ENCODE data around the gene PDLIM5. TPM values are rescaled to one million over a fixed set of nuclear protein-coding genes. Genes with fewer than 3 reads are reported as not detected.

Gene PDLIM5
- total RNA-seq, 1 experiment from 2014 or later: 58.0 TPM

- H3K36me3 Mint-ChIP-seq (ENCODE audit: insufficient read depth in 1 of 3, low read depth in 3 of 3): no peaks in the 10 kb centered on the region
- no CpG with 5 or more reads among the region's 2 CpGs for WGBS (ENCODE audit: extremely low coverage, insufficient read length, low lambda C conversion rate)
Measured at GRCh38 chr4:94635177-94635576, 183.4 kb downstream of the PDLIM5 start.

More at GRCh38 chr4:94635177-94635576, 183.4 kb downstream of the PDLIM5 start:
- Histone ChIP-seq H2BK12ac (ENCODE audit: insufficient read length, low read depth, low read length) (no peak overlapping the region), H2BK20ac (ENCODE audit: low read depth, low read length, poor library complexity, severe bottlenecking) (no peak overlapping the region), H2BK5ac (ENCODE audit: insufficient read length, low read length) (no peak overlapping the region), H2BK15ac (ENCODE audit: low read depth, low read length) (no peak overlapping the region), H3K4ac (ENCODE audit: low read depth, low read length) (no peak overlapping the region), H4K8ac (replicated peaks; ENCODE audit: insufficient read length, low read depth, low read length) (no peak overlapping the region), H3T11ph (ENCODE audit: low read length) (no peak overlapping the region), H3K14ac (ENCODE audit: insufficient read depth, low read length) (no peak overlapping the region), H3K79me1 (ENCODE audit: insufficient read depth, low read depth, low read length, poor library complexity, severe bottlenecking) (no peaks in the 10 kb centered on the region), H3K9me3 (ENCODE audit: control insufficient read depth, low read depth, low read length) (no peaks in the 10 kb centered on the region), H3K27ac (ENCODE audit: insufficient read length, low read depth, low read length) (no peak overlapping the region), H2AFZ (ENCODE audit: low read length) (no peak overlapping the region), H4K20me1 (ENCODE audit: control insufficient read depth, insufficient read depth, insufficient read length) (no peaks in the 10 kb centered on the region), H4K91ac (ENCODE audit: insufficient read length, low read depth, low read length) (no peak overlapping the region), H3K79me2 (ENCODE audit: insufficient read depth, low read length) (no peaks in the 10 kb centered on the region), H4K5ac (ENCODE audit: insufficient read length, low read depth, low read length) (no peak overlapping the region), H3K23ac (ENCODE audit: insufficient read length, low read depth, low read length) (no peak overlapping the region), H3K27me3 (ENCODE audit: insufficient read depth, low read length) (no peaks in the 10 kb centered on the region), H2BK120ac (ENCODE audit: low read depth, low read length, poor library complexity, severe bottlenecking) (no peak overlapping the region), H3K56ac (ENCODE audit: insufficient read length, low read depth, low read length) (no peak overlapping the region), H3K4me1 (ENCODE audit: insufficient read depth, low read length) (no peaks in the 10 kb centered on the region), H3K4me2 (ENCODE audit: insufficient read depth, insufficient read length, low read length) (no peak overlapping the region), H3K18ac (ENCODE audit: insufficient read length, low read depth, low read length) (no peak overlapping the region), H3K9ac (ENCODE audit: extremely low read depth, insufficient read length, low read length) (no peak overlapping the region), H3K23me2 (ENCODE audit: insufficient read length, low read depth, low read length, poor library complexity, severe bottlenecking) (no peaks in the 10 kb centered on the region), H2AK5ac (ENCODE audit: insufficient read length, low read length) (no peak overlapping the region)
- Mint-ChIP-seq H3K4me1 (no peaks in the 10 kb centered on the region), H3K27me3 (ENCODE audit: low read depth) (no peaks in the 10 kb centered on the region), H3K27ac (no peak overlapping the region), H3K4me3 (no peak overlapping the region), H3K9me3 (no peaks in the 10 kb centered on the region)
- no peak for TF ChIP-seq CTCF (conservative IDR thresholded peaks at IDR 0.05)
- no peak for DNase-seq

All from H9 (cell line).